Esophagus squamous epithelium (tissue), 4 donors: ENCODE data around the gene POU3F3.

Experiments
- POLR2A ChIP-seq, 4 donors: fragments of 450-650 bp; IDR thresholded peaks; one replicate each; pipeline ENCODE4 v1.6.1; 2017; ENCODE audit warnings: antibody characterized with exemption in 4 of 4, mild to moderate bottlenecking in 4 of 4, moderate library complexity in 3 of 4
- TF ChIP-seq, protein P1 (sequence below), 6 experiments: fragments of 450-650 bp in 4 of 6; fragments of 200-600 bp in 2 of 6; sonication (generic) in 2 of 6; IDR thresholded peaks; one replicate each; pipeline ENCODE4 v1.5.1; 2016 to 2019; ENCODE audit warnings: antibody characterized with exemption in 6 of 6, mild to moderate bottlenecking in 4 of 6, moderate library complexity in 4 of 6

DNA sequence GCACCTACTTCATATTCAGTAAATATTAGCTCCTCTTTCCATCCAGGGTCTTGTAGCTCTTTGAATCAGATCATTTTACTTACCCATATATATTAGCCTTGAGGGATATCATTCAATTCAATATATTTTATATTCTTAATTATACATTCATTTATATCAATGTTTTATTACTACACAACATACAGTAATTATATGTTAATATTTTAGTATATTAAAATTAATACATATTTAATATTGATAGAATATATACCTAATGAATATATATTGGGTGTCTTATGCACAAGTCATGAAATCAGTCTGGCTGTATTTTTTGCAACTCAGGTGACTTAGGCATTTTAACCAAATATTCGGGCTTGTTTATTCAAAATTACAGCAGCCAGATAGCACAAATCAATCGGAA lies 37.2 kb downstream of the POU3F3 start:
- TF ChIP-seq, protein P1, sequence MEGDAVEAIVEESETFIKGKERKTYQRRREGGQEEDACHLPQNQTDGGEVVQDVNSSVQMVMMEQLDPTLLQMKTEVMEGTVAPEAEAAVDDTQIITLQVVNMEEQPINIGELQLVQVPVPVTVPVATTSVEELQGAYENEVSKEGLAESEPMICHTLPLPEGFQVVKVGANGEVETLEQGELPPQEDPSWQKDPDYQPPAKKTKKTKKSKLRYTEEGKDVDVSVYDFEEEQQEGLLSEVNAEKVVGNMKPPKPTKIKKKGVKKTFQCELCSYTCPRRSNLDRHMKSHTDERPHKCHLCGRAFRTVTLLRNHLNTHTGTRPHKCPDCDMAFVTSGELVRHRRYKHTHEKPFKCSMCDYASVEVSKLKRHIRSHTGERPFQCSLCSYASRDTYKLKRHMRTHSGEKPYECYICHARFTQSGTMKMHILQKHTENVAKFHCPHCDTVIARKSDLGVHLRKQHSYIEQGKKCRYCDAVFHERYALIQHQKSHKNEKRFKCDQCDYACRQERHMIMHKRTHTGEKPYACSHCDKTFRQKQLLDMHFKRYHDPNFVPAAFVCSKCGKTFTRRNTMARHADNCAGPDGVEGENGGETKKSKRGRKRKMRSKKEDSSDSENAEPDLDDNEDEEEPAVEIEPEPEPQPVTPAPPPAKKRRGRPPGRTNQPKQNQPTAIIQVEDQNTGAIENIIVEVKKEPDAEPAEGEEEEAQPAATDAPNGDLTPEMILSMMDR (IDR thresholded peaks at IDR 0.05), result no peak
- TF ChIP-seq POLR2A (IDR thresholded peaks at IDR 0.05), result no peak
